Endodermal cell (in vitro differentiated cells): ENCODE data around the gene FAM120B. TPM values are rescaled to one million over a fixed set of nuclear protein-coding genes. Genes with fewer than 3 reads are reported as not detected.
A peak's percentile ranks its signal among the peaks of the same experiment; 100 is the strongest.

ENCODE experiments used
- DNase-seq: peaks from one replicate; pipeline ENCODE4 v3.0.0-alpha.2; 2017
- H3K27ac ChIP-seq: 2 replicates; pipeline ENCODE4 v1.5.1; 2013; ENCODE audit warnings: mild to moderate bottlenecking, low read depth, low read length, moderate library complexity
- H3K27me3 ChIP-seq: 2 replicates; pipeline ENCODE4 v1.6.1; 2013; ENCODE audit warnings: mild to moderate bottlenecking, low read length, moderate library complexity; ENCODE audit not compliant: insufficient read depth, control insufficient read depth, poor library complexity, severe bottlenecking
- H3K36me3 ChIP-seq: 2 replicates; pipeline ENCODE4 v1.7.0; 2013; ENCODE audit warnings: mild to moderate bottlenecking, low read length, moderate library complexity; ENCODE audit not compliant: control insufficient read depth, insufficient read depth
- H3K4me1 ChIP-seq: one replicate; pipeline ENCODE4 v1.7.0; 2013; ENCODE audit warnings: low read length; ENCODE audit not compliant: control insufficient read depth, insufficient read depth
- H3K4me3 ChIP-seq: 2 replicates; pipeline ENCODE4 v1.5.1; 2013; ENCODE audit warnings: mild to moderate bottlenecking, low read length, moderate library complexity
- H3K9ac ChIP-seq: 2 replicates; pipeline ENCODE4 v1.6.1; 2013; ENCODE audit warnings: mild to moderate bottlenecking, low read length, moderate library complexity; ENCODE audit not compliant: poor library complexity, severe bottlenecking; ENCODE audit errors: extremely low read depth
- H3K9me3 ChIP-seq: 2 replicates; pipeline ENCODE4 v1.6.1; 2013; ENCODE audit warnings: mild to moderate bottlenecking, low read length, moderate library complexity; ENCODE audit not compliant: control insufficient read depth
- H3K27ac Mint-ChIP-seq: 2 replicates; pipeline ENCODE4 v1.8.0; 2020; ENCODE audit warnings: mixed read lengths
- H3K27me3 Mint-ChIP-seq: 2 replicates; pipeline ENCODE4 v1.8.0; 2021; ENCODE audit warnings: mild to moderate bottlenecking, mixed read lengths; ENCODE audit not compliant: insufficient read depth
- H3K36me3 Mint-ChIP-seq: 2 replicates; pipeline ENCODE4 v1.8.0; 2020; ENCODE audit warnings: low read depth, mixed read lengths
- H3K4me1 Mint-ChIP-seq: 2 replicates; pipeline ENCODE4 v1.8.0; 2020; ENCODE audit warnings: mixed read lengths
- H3K4me3 Mint-ChIP-seq: 2 replicates; pipeline ENCODE4 v1.8.0; 2020; ENCODE audit warnings: mild to moderate bottlenecking, moderate library complexity, mixed read lengths
- H3K9me3 Mint-ChIP-seq: 2 replicates; pipeline ENCODE4 v1.8.0; 2020; ENCODE audit warnings: mild to moderate bottlenecking, mixed read lengths
- WGBS, 2 experiments: methylation state at CpG; one replicate each; pipeline versions ENCODE4 v1.1.5 to v1.1.7; 2013; ENCODE audit warnings: missing lambda C conversion rate in 2 of 2, mixed read lengths in 1 of 2; ENCODE audit not compliant: insufficient coverage in 1 of 2, insufficient read length in 1 of 2; 5-methylcytosine and 5-hydroxymethylcytosine counted together
- total RNA-seq, 2 donors: library from RNA; stranded (reverse); fragmentation: NEBNext Ultra II Directional in 1 of 2; extraction: Animal tissue kit (Norgen Biotek cat#: 25700) in 1 of 2; gene quantifications; 2 replicates in 1 of 2; 3 replicates in 1 of 2; pipeline ENCODE4 v1.2.1, GENCODE V29; 2021
- TF ChIP-seq, protein P1 (sequence below): fragments of 200-600 bp; sonication (generic); conservative IDR thresholded peaks from 2 replicates; pipeline ENCODE4 v1.5.0; 2021; ENCODE audit warnings: antibody characterized with exemption, mild to moderate bottlenecking

FAM120B gene
- total RNA-seq, 2 donors from 2014 or later = 25.7 to 27.5 TPM

GRCh38 chr6:170296423-170296745 is 10.2 kb upstream of the FAM120B start:
- peaks cover 12% of the 10 kb centered on the region for H3K4me1 Mint-ChIP-seq
- DNase-seq = peak; percentile 73
- H3K4me1 ChIP-seq = no peaks in the 10 kb centered on the region

GRCh38 chr6:170296746-170297575 is 9.6 kb upstream of the FAM120B start:
- TF ChIP-seq, protein P1, sequence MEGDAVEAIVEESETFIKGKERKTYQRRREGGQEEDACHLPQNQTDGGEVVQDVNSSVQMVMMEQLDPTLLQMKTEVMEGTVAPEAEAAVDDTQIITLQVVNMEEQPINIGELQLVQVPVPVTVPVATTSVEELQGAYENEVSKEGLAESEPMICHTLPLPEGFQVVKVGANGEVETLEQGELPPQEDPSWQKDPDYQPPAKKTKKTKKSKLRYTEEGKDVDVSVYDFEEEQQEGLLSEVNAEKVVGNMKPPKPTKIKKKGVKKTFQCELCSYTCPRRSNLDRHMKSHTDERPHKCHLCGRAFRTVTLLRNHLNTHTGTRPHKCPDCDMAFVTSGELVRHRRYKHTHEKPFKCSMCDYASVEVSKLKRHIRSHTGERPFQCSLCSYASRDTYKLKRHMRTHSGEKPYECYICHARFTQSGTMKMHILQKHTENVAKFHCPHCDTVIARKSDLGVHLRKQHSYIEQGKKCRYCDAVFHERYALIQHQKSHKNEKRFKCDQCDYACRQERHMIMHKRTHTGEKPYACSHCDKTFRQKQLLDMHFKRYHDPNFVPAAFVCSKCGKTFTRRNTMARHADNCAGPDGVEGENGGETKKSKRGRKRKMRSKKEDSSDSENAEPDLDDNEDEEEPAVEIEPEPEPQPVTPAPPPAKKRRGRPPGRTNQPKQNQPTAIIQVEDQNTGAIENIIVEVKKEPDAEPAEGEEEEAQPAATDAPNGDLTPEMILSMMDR = no peak
- H3K27ac Mint-ChIP-seq = no peak overlapping the region
- H3K36me3 ChIP-seq = no peaks in the 10 kb centered on the region
- H3K27me3 Mint-ChIP-seq = peaks cover 90% of the 10 kb centered on the region
- H3K36me3 Mint-ChIP-seq = peaks cover 8% of the 10 kb centered on the region
- peak overlapping the region; percentile 96 for H3K27ac ChIP-seq
- peaks cover 81% of the 10 kb centered on the region for H3K27me3 ChIP-seq
- no peak overlapping the region for H3K9ac ChIP-seq
- H3K4me3 Mint-ChIP-seq = peak overlapping the region; percentile 23
- H3K9me3 ChIP-seq = peaks cover 25% of the 10 kb centered on the region
- no peaks in the 10 kb centered on the region for H3K4me1 ChIP-seq
- peaks cover 10% of the 10 kb centered on the region for H3K4me1 Mint-ChIP-seq
- DNase-seq = peak; percentile 55
- WGBS, 2 experiments = 4 to 5% methylated on average over 23 to 67 of the region's 67 CpGs
- H3K4me3 ChIP-seq = no peak overlapping the region
- peaks cover 32% of the 10 kb centered on the region for H3K9me3 Mint-ChIP-seq

More at GRCh38 chr6:170296423-170296745, 10.2 kb upstream of the FAM120B start:
- peaks cover 27% of the 10 kb centered on the region for H3K9me3 Mint-ChIP-seq
- H3K9ac ChIP-seq = no peak overlapping the region
- H3K27ac ChIP-seq = peak overlapping the region; percentile 96
- no peak overlapping the region for H3K27ac Mint-ChIP-seq
- peaks cover 5% of the 10 kb centered on the region for H3K36me3 Mint-ChIP-seq
- H3K27me3 Mint-ChIP-seq = peaks cover 88% of the 10 kb centered on the region
- peaks cover 19% of the 10 kb centered on the region for H3K9me3 ChIP-seq
- peak overlapping the region; percentile 48 for H3K4me3 Mint-ChIP-seq
- WGBS, 2 experiments = 1% methylated on average over 47 of the region's 47 CpGs; no CpG with 5 or more reads in 1 of the 2 experiments
- peaks cover 87% of the 10 kb centered on the region for H3K27me3 ChIP-seq
- peak overlapping the region; percentile 68 for H3K4me3 ChIP-seq
- H3K36me3 ChIP-seq = no peaks in the 10 kb centered on the region
- TF ChIP-seq, protein P1 = peak; percentile 48

DNA sequence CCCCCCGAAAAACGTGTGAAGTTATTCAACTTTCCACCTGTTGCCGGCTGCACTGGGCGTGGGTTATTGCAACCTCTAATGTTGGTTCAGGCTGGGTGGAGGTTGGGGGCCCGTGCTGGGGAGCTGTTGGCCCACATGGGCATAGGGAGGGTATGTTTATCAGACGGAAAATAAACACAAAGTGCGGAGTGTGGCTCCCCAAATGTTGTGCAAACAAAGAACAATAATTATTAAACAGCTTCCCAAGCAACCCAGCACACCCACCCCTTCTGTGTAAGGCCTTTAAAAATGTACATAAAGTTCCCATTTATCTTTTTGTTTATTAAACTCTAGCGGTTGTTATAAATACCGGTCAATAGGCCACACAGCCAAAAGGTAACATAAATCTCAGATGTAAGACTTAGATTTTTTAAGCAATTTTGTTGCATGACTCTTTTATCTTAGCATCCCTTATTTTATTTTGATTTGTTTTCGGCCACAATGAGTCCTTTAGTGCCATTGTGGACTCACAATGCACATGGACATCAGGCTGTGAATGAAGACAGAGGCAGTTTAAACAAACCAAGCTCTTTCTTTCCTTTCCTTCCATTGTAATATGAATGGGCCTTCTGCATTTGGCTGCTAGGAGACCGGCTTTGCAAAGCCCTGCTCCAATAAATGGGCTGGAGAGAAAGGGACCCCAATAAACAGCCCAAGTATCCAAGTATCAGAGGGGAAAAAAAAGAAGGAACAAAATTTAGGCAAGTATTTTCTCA is 8.8 kb upstream of the FAM120B start:
- Mint-ChIP-seq H3K36me3 (peaks cover 8% of the 10 kb centered on the region), H3K27me3 (peaks cover 88% of the 10 kb centered on the region), H3K27ac (no peak overlapping the region), H3K9me3 (peaks cover 40% of the 10 kb centered on the region), H3K4me1 (peaks cover 3% of the 10 kb centered on the region), H3K4me3 (peak overlapping the region; percentile 23)
- Histone ChIP-seq H3K27ac (peak overlapping the region; percentile 96), H3K27me3 (peaks cover 73% of the 10 kb centered on the region), H3K4me1 (no peaks in the 10 kb centered on the region), H3K9ac (no peak overlapping the region), H3K9me3 (peaks cover 32% of the 10 kb centered on the region), H3K4me3 (no peak overlapping the region), H3K36me3 (no peaks in the 10 kb centered on the region)
- WGBS, 2 experiments = 23 to 44% methylated on average over 2 to 11 of the region's 11 CpGs
- peak; percentile 26 for DNase-seq
- TF ChIP-seq, protein P1 = no peak
